HUES48 (cell line): ENCODE measurements around the gene ECI1.

Source experiments
- H3K27ac ChIP-seq: one replicate; pipeline ENCODE4 v1.7.0; 2013; ENCODE audit warnings: low read depth, low read length, inconsistent platforms
- H3K27me3 ChIP-seq: 2 replicates; pipeline ENCODE4 v1.6.1; 2013; ENCODE audit warnings: mild to moderate bottlenecking, low read length; ENCODE audit not compliant: control insufficient read depth, insufficient read depth
- H3K36me3 ChIP-seq: 2 replicates; pipeline ENCODE4 v1.6.1; 2013; ENCODE audit warnings: low read length; ENCODE audit not compliant: control insufficient read depth, insufficient read depth
- H3K4me1 ChIP-seq: 2 replicates; pipeline ENCODE4 v1.6.1; 2013; ENCODE audit warnings: mild to moderate bottlenecking, low read length; ENCODE audit not compliant: control insufficient read depth, insufficient read depth
- H3K4me3 ChIP-seq: 2 replicates; pipeline ENCODE4 v1.5.1; 2013; ENCODE audit warnings: mild to moderate bottlenecking, low read depth, low read length
- H3K9ac ChIP-seq: 2 replicates; pipeline ENCODE4 v1.6.1; 2013; ENCODE audit warnings: mild to moderate bottlenecking, low read depth, low read length, moderate library complexity
- H3K9me3 ChIP-seq: 2 replicates; pipeline ENCODE4 v1.6.1; 2013; ENCODE audit warnings: low read length; ENCODE audit not compliant: control insufficient read depth, insufficient read depth

ECI1 gene

DNA sequence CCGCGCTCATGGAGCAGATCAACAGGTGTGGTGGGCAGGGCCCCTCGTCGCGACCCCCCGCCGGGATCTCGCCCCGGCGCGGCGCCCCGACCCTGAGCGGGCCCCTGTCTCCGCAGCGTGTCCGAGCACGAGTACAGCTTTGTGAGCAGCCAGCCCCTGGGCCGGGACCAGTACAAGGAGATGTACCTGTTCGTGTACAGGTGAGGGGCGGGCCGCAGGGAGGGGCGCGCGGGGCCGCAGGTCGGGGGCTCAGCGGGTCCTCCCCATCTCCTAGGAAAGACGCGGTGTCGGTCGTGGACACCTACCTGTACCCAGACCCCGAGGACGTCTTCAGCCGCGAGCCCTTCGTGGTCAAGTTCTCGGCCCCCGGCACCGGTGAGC lies 14.3 kb downstream of the ECI1 start:
- Histone ChIP-seq H3K27ac (no peak overlapping the region), H3K27me3 (peaks cover 20% of the 10 kb centered on the region), H3K4me3 (peak overlapping the region; percentile 56), H3K4me1 (no peaks in the 10 kb centered on the region; the same call in 1 of the 2 replicates), H3K36me3 (peaks cover 34% of the 10 kb centered on the region), H3K9ac (no peak overlapping the region), H3K9me3 (no peaks in the 10 kb centered on the region)

DNA sequence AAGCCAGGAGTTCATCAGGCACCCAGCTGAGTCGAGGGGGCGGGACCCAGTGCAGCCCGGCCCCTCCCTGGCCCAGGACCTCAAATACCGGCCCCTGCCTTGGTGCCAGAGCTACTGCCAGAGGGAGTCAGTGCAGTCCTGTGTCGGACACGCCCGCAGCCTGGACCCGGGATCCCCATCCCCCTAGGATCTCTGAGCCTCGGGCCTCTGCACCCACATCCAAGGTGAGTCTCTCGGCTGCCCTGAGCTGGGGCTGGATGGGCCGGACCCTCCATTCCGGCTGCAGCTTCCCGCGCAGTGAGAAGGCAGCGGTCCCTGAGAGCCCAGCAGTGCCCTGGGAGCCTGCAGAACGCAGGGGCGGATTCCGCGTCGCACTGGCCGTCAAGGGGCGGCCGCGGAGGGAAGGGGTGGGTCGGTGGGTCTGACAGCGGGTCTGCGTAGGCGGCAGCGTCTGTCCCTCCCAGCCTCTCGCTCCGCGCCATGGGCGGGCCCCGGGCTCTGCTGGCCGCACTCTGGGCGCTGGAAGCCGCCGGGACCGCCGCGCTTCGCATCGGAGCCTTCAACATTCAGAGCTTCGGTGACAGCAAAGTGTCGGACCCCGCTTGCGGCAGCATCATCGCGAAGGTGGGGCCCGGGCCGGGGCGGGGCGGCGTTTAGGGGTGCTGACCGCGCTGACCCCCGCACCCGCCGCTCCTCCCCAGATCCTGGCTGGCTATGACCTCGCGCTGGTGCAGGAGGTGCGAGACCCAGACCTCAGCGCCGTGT lies 14.9 kb downstream of the ECI1 start, which contains the start of gene DNASE1L2:
Gene DNASE1L2, plus strand, starts transcription at position 108 of the 765 bp plus-strand sequence. Its CDS starts 373 bp downstream, at position 481.
- Histone ChIP-seq H3K27ac (peak within 1 kb of the TSS; percentile 61), H3K9ac (no peak within 1 kb of the TSS), H3K36me3 (peaks cover 39% of the 10 kb centered on the region), H3K27me3 (peaks cover 20% of the 10 kb centered on the region), H3K9me3 (no peaks in the 10 kb centered on the region), H3K4me3 (peak within 1 kb of the TSS; percentile 56), H3K4me1 (no peaks in the 10 kb centered on the region; the same call in 1 of the 2 replicates)

DNA sequence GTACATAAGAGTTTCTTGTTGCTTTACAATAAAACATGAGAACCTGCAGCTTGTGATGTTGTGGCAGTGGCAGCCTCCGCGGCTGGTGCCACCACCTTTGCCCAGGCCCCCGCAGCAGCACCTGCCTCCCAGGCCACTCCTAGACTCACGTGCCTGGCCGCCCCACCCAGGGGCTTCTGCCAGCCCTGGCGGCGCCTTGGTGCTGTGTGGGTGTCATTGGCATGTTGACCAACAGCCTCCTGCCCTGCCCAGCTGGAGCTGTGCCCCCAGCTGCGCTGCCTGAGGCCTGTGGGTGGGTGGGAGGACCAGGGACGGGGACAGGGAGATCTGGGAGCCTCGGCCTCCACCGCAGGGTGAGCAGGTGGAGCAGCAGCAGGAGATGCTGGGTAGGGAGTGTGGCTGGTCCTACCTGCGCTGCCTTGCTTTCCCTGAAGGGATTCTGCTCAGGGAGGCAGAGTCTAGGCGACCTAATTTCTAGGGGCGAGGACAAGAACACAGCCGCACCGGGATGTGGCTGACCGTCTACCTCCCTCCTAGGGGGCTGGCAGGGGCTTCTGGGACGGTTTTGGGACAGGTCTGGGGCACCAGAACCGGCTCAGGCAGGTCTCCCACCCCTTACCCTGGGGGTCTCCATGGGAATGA lies 15.6 kb downstream of the ECI1 start:
- H3K27me3 ChIP-seq, result peaks cover 20% of the 10 kb centered on the region
- H3K9me3 ChIP-seq, result no peaks in the 10 kb centered on the region
- no peak overlapping the region for H3K27ac ChIP-seq
- H3K36me3 ChIP-seq, result peaks cover 46% of the 10 kb centered on the region
- H3K4me3 ChIP-seq, result no peak overlapping the region
- H3K4me1 ChIP-seq, result no peaks in the 10 kb centered on the region; the same call in 1 of the 2 replicates
- H3K9ac ChIP-seq, result no peak overlapping the region

DNA sequence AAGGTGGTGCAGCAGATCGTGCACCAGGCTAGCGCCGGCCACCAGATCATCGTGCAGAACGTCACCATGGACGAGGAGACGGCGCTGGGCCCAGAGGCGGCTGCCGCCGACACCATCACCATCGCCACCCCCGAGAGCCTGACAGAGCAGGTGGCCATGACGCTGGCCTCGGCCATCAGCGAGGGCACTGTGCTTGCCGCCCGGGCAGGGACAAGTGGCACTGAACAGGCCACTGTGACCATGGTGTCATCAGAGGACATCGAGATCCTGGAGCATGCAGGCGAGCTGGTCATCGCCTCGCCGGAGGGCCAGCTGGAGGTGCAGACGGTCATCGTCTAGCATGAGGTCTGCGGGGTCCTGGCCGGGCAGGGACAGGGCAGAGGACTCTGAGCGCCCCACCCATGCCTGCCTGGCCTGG lies 16.1 kb downstream of the ECI1 start:
- no peaks in the 10 kb centered on the region; the same call in 1 of the 2 replicates for H3K4me1 ChIP-seq
- H3K27ac ChIP-seq, result no peak overlapping the region
- H3K36me3 ChIP-seq, result peaks cover 48% of the 10 kb centered on the region
- H3K9ac ChIP-seq, result no peak overlapping the region
- no peaks in the 10 kb centered on the region for H3K9me3 ChIP-seq
- H3K27me3 ChIP-seq, result peaks cover 20% of the 10 kb centered on the region
- H3K4me3 ChIP-seq, result no peak overlapping the region

DNA sequence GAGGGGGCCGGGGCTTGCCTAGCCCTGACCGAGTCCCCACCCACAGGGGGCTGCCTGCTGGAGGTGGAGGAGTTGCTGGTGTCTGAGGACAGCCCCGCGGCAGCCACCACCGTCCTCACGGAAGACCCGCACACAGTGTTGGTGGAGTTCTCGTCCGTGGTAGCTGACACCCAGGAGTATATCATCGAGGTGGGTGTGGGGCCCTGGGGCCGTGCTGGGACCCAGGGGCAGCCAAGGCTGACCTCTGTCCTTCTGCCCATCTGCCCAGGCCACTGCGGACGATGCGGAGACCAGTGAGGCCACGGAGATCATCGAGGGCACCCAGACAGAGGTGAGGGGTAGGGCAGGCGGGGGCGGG lies 16.6 kb downstream of the ECI1 start:
- peaks cover 20% of the 10 kb centered on the region for H3K27me3 ChIP-seq
- no peak overlapping the region for H3K9ac ChIP-seq
- no peaks in the 10 kb centered on the region; the same call in 1 of the 2 replicates for H3K4me1 ChIP-seq
- no peak overlapping the region for H3K4me3 ChIP-seq
- H3K36me3 ChIP-seq, result peaks cover 49% of the 10 kb centered on the region
- no peaks in the 10 kb centered on the region for H3K9me3 ChIP-seq
- no peak overlapping the region for H3K27ac ChIP-seq

DNA sequence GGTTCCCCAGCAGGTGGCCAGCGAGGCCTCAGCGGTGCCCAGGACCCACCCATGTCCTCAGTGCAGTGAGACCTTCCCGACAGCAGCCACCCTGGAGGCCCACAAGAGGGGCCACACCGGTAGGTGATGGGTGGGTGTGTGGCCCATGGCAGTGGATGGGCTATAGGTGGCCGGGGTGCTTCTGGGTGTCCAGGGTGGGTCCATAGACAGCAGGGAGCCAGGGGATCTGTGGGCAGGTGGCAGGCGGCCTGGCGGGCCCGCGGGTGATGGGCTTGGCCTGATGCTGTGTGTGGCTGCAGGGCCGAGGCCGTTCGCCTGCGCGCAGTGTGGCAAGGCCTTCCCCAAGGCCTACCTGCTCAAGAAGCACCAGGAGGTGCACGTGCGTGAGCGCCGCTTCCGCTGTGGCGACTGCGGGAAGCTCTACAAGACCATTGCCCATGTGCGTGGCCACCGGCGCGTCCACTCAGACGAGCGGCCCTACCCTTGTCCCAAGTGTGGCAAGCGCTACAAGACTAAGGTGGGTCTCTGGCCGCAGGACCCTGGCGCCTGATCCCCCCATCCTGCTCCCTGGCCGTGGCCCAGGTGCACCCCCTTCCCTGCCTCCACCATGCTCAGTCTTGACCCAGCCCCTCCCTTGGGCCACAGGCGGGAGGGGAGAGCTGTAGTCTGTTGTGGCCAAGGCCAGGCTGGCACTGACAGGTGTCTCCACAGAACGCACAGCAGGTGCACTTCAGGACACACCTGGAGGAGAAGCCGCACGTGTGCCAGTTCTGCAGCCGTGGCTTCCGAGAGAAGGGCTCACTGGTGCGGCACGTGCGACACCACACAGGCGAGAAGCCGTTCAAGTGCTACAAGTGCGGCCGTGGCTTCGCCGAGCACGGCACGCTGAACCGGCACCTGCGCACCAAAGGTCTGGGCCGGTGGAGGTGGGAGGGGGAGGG lies 17.2 kb downstream of the ECI1 start:
- Histone ChIP-seq H3K27me3 (peaks cover 20% of the 10 kb centered on the region), H3K9me3 (no peaks in the 10 kb centered on the region), H3K9ac (no peak overlapping the region), H3K36me3 (peaks cover 55% of the 10 kb centered on the region), H3K4me1 (no peaks in the 10 kb centered on the region; the same call in 1 of the 2 replicates), H3K4me3 (no peak overlapping the region), H3K27ac (no peak overlapping the region)

DNA sequence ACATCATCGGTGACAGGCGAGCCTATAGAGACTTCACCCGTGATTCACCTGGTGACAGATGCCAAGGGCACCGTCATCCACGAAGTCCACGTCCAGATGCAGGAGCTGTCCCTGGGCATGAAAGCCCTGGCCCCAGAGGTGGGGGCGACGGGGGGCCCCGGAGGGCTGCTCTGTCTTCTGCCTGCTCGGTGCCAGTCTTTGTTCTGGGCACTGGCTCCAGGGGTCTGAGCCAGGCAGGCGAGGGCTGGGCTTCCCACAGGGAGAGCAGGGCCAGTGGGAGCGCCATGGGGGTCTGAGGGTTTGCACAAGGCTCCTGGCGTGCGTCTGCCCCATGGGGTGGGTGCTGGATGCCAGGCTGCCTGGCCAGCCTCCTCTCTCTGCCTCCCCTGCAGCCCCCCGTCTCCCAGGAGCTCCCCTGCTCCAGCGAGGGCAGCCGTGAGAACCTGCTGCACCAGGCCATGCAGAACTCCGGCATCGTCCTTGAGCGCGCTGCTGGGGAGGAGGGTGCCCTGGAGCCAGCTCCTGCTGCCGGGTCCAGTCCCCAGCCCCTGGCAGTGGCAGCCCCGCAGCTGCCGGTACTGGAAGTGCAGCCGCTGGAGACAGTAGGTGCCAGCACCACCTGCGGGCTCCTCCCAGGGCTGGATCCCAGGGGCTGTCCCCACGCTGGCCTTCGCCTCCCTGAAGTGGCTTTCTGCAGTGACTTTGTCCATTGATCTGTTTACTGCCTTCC lies 18.2 kb downstream of the ECI1 start:
- H3K27ac ChIP-seq, result no peak overlapping the region
- no peak overlapping the region for H3K9ac ChIP-seq
- H3K4me1 ChIP-seq, result no peaks in the 10 kb centered on the region
- no peak overlapping the region for H3K4me3 ChIP-seq
- no peaks in the 10 kb centered on the region for H3K9me3 ChIP-seq
- peaks cover 65% of the 10 kb centered on the region for H3K36me3 ChIP-seq
- peaks cover 20% of the 10 kb centered on the region for H3K27me3 ChIP-seq

DNA sequence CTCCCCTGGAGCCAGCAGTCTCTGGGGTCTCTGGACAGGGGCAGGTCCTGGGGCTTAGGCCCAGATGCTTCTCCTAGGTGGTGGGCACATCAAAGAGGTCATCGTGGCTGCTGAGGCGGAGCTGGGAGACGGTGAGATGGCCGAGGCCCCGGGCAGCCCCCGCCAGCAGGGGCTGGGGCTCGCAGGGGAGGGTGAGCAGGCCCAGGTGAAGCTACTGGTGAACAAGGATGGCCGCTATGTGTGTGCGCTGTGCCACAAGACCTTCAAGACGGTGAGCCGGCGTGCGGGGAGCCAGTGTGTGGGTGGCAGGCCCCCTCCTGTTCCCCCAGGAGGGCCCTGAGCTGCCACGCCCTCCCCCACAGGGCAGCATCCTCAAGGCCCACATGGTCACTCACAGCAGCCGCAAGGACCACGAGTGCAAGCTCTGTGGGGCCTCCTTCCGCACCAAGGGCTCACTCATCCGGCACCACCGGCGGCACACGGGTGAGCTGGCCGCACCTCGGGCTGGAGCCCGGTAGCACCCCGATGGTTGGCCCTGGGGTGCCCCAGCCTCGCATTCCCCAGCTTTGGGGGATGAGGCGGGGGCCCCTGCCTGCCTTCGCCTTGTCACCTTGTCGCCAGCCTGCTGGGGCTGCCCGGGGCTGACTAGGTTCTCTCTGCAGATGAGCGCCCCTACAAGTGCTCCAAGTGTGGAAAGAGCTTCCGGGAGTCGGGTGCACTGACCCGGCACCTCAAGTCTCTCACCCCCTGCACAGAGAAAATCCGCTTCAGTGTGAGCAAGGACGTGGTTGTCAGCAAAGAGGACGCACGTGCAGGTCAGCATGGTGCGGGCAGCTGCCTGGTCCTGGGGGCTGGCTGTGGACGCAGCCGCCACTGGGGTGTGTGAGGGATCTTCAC lies 19.0 kb downstream of the ECI1 start:
- Histone ChIP-seq H3K36me3 (peaks cover 67% of the 10 kb centered on the region), H3K4me1 (no peaks in the 10 kb centered on the region)

DNA sequence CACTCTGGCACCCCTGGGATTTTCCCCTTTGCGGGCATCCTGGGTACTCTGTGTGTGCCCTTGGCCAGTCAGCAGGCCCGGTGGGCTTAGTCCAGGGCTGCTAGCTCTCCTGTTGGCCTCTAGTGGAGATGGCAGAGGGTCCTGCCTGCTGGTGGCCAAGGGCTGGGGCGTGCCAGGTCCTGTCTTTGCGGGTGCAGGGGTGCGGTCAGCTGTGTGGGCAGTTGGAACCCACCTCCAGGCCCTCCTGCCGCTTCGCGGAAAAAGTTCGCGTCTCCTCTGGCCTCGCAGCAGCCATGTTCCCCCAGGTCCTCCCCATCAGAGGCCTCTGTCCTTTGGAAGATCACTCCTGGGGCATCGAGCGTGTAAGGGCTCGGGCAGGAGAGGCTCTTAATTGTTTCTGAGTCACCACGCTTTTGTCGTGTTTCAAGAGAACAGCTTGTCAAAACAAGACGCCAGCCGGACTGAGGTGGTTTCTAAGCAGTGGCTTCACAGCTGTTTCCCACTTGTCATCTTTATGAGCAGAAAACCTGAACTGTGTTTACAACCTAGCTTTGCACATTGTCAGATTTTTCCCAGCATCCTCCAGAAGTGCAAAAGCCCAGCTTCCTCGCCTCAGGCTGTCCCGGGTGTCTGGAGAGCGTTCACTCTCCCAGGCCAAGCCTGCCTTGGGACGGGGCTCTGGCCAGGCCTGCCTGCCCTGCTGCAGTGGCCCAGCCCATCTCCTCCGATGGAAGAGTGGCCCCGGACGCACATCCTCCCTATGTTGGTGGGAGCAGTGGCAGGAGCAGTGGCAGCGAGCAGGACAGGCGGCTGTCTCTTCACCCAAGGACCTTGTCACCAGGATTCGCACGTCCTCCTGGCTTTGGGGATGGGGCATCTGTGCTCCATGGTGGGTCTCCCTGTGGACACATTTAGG lies 20.1 kb downstream of the ECI1 start:
- H3K36me3 ChIP-seq, result peaks cover 67% of the 10 kb centered on the region
- no peaks in the 10 kb centered on the region for H3K4me1 ChIP-seq

More for the DNA sequence above, 19.0 kb downstream of the ECI1 start:
- Histone ChIP-seq H3K9me3 (no peaks in the 10 kb centered on the region), H3K27ac (no peak overlapping the region), H3K4me3 (no peak overlapping the region), H3K27me3 (peaks cover 11% of the 10 kb centered on the region), H3K9ac (no peak overlapping the region)

More for the DNA sequence above, 20.1 kb downstream of the ECI1 start:
- Histone ChIP-seq H3K9ac (no peak overlapping the region), H3K27ac (no peak overlapping the region), H3K27me3 (peaks cover under 1% of the 10 kb centered on the region; the same call in 1 of the 2 replicates), H3K4me3 (no peak overlapping the region), H3K9me3 (no peaks in the 10 kb centered on the region)
